Hepatocyte (in vitro differentiated cells): ENCODE data around the gene RORC. TPM values are rescaled to one million over a fixed set of nuclear protein-coding genes. Genes with fewer than 3 reads are reported as not detected.

ENCODE experiments used
- DNase-seq: peaks from one replicate; pipeline ENCODE4 v3.0.0-alpha.2; 2016; ENCODE audit warnings: low spot score
- H2AFZ ChIP-seq: fragments of 200-600 bp; sonication (generic); 2 replicates; pipeline ENCODE4 v1.6.0; 2016; ENCODE audit warnings: antibody characterized with exemption, mild to moderate bottlenecking
- H3K27ac ChIP-seq: fragments of 200-600 bp; sonication (generic); 2 replicates; pipeline ENCODE4 v1.5.1; 2016; ENCODE audit warnings: mild to moderate bottlenecking
- H3K27me3 ChIP-seq: fragments of 200-600 bp; sonication (generic); 2 replicates; pipeline ENCODE4 v1.6.1; 2016
- H3K36me3 ChIP-seq: fragments of 200-600 bp; sonication (generic); replicated peaks from 2 replicates; pipeline ENCODE4 v1.5.1; 2016; ENCODE audit warnings: low read depth; ENCODE audit not compliant: insufficient read depth
- H3K4me1 ChIP-seq: fragments of 200-600 bp; sonication (generic); 2 replicates; pipeline ENCODE4 v1.5.1; 2016; ENCODE audit warnings: mild to moderate bottlenecking, moderate library complexity; ENCODE audit not compliant: insufficient read depth
- H3K4me2 ChIP-seq: fragments of 200-600 bp; sonication (generic); 2 replicates; pipeline ENCODE4 v1.6.0; 2016
- H3K4me3 ChIP-seq: fragments of 200-600 bp; sonication (generic); 2 replicates; pipeline ENCODE4 v1.5.1; 2016; ENCODE audit warnings: mild to moderate bottlenecking
- H3K79me2 ChIP-seq: fragments of 200-600 bp; sonication (generic); 2 replicates; pipeline ENCODE4 v1.6.0; 2017; ENCODE audit warnings: mild to moderate bottlenecking
- H3K9me2 ChIP-seq: fragments of 200-600 bp; sonication (generic); replicated peaks from 2 replicates; pipeline ENCODE4 v1.6.0; 2017; ENCODE audit warnings: mild to moderate bottlenecking; ENCODE audit not compliant: insufficient read depth
- H3K9me3 ChIP-seq: fragments of 200-600 bp; sonication (generic); 2 replicates; pipeline ENCODE4 v1.5.1; 2016; ENCODE audit warnings: low read depth, mild to moderate bottlenecking
- H4K20me1 ChIP-seq: fragments of 200-600 bp; sonication (generic); 2 replicates; pipeline ENCODE4 v1.6.0; 2016; ENCODE audit warnings: mild to moderate bottlenecking; ENCODE audit not compliant: insufficient read depth, poor library complexity, severe bottlenecking
- EZH2 ChIP-seq: fragments of 200-600 bp; sonication (generic); IDR thresholded peaks from 2 replicates; pipeline ENCODE4 v1.6.1; 2016; ENCODE audit warnings: antibody characterized with exemption, mild to moderate bottlenecking, borderline replicate concordance
- EZH2phosphoT487 ChIP-seq: fragments of 200-600 bp; sonication (generic); IDR thresholded peaks from one replicate; pipeline ENCODE4 v1.6.1; 2018; ENCODE audit warnings: antibody characterized with exemption, mild to moderate bottlenecking, low read depth, moderate library complexity; ENCODE audit not compliant: unreplicated experiment, severe bottlenecking
- WGBS: methylation state at CpG from one replicate; pipeline ENCODE4 v1.1.6; 2016; ENCODE audit warnings: low lambda C conversion rate; ENCODE audit errors: missing lambda C conversion rate; 5-methylcytosine and 5-hydroxymethylcytosine counted together
- polyA plus RNA-seq: library from polyadenylated mRNA; unstranded; fragments of >200 nt; fragmentation: Nextera tagmentation; extraction: Ambion mirVana; gene quantifications from 2 replicates; pipeline ENCODE4 v1.2.1, GENCODE V29; 2016
- total RNA-seq: library from RNA; depleted of rRNA; stranded (reverse); fragments of >200 nt; gene quantifications from 2 replicates; pipeline ENCODE4 v1.2.3, GENCODE V29; 2014
- TF ChIP-seq, protein P1 (sequence below): fragments of 200-600 bp; sonication (generic); IDR thresholded peaks from 2 replicates; pipeline ENCODE4 v1.5.1; 2016; ENCODE audit warnings: antibody characterized with exemption, mild to moderate bottlenecking; ENCODE audit not compliant: poor library complexity

RORC gene
- total and polyA plus RNA-seq, 2 experiments from 2014 or later = 0.60 to 1.3 TPM

DNA sequence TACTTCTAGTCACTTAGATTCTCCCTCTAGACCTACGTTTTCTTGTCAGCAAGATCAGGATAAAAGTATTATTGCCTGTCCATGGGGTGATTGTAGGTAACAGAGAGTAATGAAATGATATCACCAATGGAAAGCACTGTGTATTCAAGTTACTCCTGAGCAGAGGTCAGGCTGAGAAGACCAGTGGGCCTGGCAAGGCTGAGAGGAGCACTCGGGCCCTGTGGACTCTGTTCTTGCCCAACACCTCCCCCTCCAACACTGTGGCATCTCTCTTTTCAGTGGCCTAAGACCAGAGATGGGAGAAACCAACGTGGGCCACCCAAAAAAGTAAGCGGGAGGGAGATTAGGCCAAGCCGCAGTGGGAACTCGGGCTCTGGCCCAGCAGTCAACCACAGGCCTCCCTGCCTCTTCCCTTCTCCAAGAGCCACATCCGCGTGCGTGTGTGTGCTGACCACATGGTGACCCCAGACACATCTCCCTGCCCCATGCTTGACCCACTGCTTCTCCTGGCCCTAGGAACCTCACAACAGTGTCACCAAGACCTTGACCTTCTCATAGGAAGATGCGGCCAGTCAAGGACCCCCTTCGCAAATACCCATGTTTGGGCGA lies 12.3 kb downstream of the RORC start:
- Histone ChIP-seq H2AFZ (no peak overlapping the region), H3K27me3 (no peaks in the 10 kb centered on the region), H4K20me1 (no peaks in the 10 kb centered on the region), H3K36me3 (no peaks in the 10 kb centered on the region), H3K27ac (no peak overlapping the region), H3K4me1 (no peaks in the 10 kb centered on the region), H3K9me2 (no peaks in the 10 kb centered on the region), H3K4me2 (no peak overlapping the region), H3K4me3 (no peak overlapping the region), H3K9me3 (no peaks in the 10 kb centered on the region), H3K79me2 (no peaks in the 10 kb centered on the region)
- no peak for TF ChIP-seq EZH2
- DNase-seq = no peak
- 86% methylated on average over 12 of the region's 12 CpGs for WGBS

DNA sequence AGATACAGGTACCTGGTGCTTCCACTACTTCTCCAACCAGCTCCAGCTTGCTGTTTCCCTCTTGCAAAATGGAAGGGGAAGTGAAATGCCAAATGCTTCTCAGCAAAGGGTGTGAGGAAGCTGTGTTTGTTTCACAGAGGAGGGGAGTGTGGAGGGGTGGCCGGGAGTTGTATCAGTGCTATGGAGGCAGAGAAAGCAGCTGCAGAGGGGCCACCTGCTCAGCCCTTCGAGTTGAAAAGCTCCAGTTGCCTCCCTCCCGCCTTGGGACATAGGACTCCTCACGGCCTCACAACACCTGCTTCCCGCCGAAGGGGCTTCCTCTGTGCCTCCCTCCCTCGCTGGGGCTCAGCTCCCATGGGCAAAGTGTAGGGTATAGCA lies 14.3 kb downstream of the RORC start:
- WGBS = 93% methylated on average over 6 of the region's 7 CpGs
- Histone ChIP-seq H3K36me3 (no peaks in the 10 kb centered on the region), H3K27ac (no peak overlapping the region), H3K27me3 (no peaks in the 10 kb centered on the region), H3K9me3 (no peaks in the 10 kb centered on the region), H4K20me1 (no peaks in the 10 kb centered on the region), H3K9me2 (no peaks in the 10 kb centered on the region), H3K4me2 (no peak overlapping the region), H3K4me3 (no peak overlapping the region), H3K79me2 (no peaks in the 10 kb centered on the region), H3K4me1 (no peaks in the 10 kb centered on the region), H2AFZ (no peak overlapping the region)
- DNase-seq = no peak
- no peak for TF ChIP-seq EZH2phosphoT487
- no peak for TF ChIP-seq EZH2
- TF ChIP-seq, protein P1, sequence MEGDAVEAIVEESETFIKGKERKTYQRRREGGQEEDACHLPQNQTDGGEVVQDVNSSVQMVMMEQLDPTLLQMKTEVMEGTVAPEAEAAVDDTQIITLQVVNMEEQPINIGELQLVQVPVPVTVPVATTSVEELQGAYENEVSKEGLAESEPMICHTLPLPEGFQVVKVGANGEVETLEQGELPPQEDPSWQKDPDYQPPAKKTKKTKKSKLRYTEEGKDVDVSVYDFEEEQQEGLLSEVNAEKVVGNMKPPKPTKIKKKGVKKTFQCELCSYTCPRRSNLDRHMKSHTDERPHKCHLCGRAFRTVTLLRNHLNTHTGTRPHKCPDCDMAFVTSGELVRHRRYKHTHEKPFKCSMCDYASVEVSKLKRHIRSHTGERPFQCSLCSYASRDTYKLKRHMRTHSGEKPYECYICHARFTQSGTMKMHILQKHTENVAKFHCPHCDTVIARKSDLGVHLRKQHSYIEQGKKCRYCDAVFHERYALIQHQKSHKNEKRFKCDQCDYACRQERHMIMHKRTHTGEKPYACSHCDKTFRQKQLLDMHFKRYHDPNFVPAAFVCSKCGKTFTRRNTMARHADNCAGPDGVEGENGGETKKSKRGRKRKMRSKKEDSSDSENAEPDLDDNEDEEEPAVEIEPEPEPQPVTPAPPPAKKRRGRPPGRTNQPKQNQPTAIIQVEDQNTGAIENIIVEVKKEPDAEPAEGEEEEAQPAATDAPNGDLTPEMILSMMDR = no peak

DNA sequence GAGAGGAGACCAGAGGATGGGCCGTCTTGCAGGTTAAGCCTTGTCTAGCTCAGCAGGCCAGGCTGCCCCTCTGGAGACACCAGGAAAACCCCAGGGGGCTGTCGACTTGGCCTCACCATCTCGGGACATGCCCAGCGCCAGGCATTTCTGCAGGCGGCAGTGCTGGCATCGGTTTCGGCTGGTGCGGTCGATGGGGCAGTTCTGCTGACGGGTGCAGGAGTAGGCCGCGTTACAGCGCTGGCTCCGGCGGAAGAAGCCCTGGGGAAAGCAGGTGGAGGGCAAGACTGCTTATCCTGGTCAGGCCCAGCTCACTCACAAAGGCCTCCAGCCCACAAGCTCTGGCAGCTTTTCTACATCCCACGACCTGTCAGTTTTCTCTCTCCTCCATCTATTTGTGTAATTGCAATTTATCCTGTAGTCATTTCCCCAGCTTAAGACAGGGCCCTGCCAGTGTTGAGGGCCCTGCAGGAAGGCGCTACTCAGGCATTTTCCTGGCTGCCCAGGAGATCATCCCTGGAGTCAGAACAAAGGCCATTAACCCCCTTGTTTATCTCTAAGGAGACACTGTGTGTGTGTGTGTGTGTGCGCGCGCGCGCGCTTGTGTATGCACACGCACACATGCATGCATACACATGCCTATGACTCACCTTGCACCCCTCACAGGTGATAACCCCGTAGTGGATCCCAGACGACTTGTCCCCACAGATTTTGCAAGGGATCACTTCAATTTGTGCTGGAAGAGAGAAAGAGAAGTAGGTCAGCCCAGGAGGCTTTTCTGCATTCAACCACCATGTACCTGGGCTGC lies 14.9 kb downstream of the RORC start:
- Histone ChIP-seq H3K4me1 (no peaks in the 10 kb centered on the region), H3K9me3 (no peaks in the 10 kb centered on the region), H3K9me2 (no peaks in the 10 kb centered on the region), H3K4me3 (no peak overlapping the region), H3K4me2 (no peak overlapping the region), H3K27me3 (no peaks in the 10 kb centered on the region), H3K79me2 (no peaks in the 10 kb centered on the region), H4K20me1 (no peaks in the 10 kb centered on the region), H3K36me3 (no peaks in the 10 kb centered on the region), H3K27ac (no peak overlapping the region), H2AFZ (no peak overlapping the region)
- no peak for DNase-seq
- WGBS = 77% methylated on average over 26 of the region's 26 CpGs
- no peak for TF ChIP-seq EZH2phosphoT487
- no peak for TF ChIP-seq EZH2
- TF ChIP-seq, protein P1 = no peak

DNA sequence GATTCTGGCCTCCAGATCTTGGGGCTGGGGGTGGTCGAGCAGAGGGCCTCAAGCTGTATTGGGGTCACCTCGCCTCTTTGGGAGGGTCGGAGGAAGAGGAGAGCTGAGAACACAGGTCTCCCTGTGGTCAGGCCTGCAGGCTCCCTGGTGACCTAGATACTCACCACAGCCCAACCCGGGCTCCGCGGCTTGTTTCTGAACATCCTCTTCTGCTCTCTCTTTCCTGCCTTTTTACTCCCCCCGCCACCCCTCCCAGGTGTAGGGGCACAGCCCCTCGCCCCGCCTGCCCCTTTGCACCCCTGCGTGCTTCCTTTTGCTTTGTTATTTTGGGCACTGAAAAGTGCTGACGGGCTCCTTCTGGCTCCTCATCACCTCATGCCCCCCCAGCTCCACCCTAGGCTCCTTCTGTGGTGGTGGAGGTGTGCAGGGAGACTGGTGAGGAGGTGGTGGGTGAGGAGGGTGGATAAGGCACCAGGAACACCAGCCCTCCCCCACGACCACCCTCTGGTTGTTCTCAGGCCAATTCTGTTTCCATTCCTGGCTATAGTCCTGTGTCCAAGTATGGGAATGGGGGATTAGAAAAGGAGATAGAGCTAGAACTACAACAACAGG lies 15.8 kb downstream of the RORC start:
- 86% methylated on average over 8 of the region's 12 CpGs for WGBS
- Histone ChIP-seq H3K36me3 (no peaks in the 10 kb centered on the region), H3K9me2 (no peaks in the 10 kb centered on the region), H3K27ac (no peak overlapping the region), H3K79me2 (no peaks in the 10 kb centered on the region), H3K4me1 (no peaks in the 10 kb centered on the region), H2AFZ (no peak overlapping the region), H3K9me3 (no peaks in the 10 kb centered on the region), H4K20me1 (no peaks in the 10 kb centered on the region), H3K27me3 (no peaks in the 10 kb centered on the region), H3K4me3 (no peak overlapping the region), H3K4me2 (no peak overlapping the region)
- no peak for DNase-seq
- TF ChIP-seq, protein P1 = no peak
- no peak for TF ChIP-seq EZH2phosphoT487
- TF ChIP-seq EZH2 = no peak
